ENCODE measurements around the gene IGFBPL1. TPM values are rescaled to one million over a fixed set of nuclear protein-coding genes. Genes with fewer than 3 reads are reported as not detected.

IGFBPL1 gene
- total and polyA plus RNA-seq, 10 donors: not detected

GRCh38 chr9:38360839-38361472 lies 63.3 kb downstream of the IGFBPL1 start:
- WGBS, 5 donors: 67 to 86% (median 82%) methylated on average over 7 of the region's 7 CpGs
- intact Hi-C loops (cut with DNase I; ENCODE audit: low total_unique reads): loop anchor here (10.0 kb wide), 1 partner anchor 446 kb away; no protein-coding TSS in a partner anchor
- TF ChIP-seq POLR2AphosphoS5 (IDR thresholded peaks at IDR 0.05): no peak
- TF ChIP-seq, protein P1, sequence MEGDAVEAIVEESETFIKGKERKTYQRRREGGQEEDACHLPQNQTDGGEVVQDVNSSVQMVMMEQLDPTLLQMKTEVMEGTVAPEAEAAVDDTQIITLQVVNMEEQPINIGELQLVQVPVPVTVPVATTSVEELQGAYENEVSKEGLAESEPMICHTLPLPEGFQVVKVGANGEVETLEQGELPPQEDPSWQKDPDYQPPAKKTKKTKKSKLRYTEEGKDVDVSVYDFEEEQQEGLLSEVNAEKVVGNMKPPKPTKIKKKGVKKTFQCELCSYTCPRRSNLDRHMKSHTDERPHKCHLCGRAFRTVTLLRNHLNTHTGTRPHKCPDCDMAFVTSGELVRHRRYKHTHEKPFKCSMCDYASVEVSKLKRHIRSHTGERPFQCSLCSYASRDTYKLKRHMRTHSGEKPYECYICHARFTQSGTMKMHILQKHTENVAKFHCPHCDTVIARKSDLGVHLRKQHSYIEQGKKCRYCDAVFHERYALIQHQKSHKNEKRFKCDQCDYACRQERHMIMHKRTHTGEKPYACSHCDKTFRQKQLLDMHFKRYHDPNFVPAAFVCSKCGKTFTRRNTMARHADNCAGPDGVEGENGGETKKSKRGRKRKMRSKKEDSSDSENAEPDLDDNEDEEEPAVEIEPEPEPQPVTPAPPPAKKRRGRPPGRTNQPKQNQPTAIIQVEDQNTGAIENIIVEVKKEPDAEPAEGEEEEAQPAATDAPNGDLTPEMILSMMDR (IDR thresholded peaks at IDR 0.05 in 8 of 11, conservative IDR thresholded peaks at IDR 0.05 in 3 of 11): no peak
- TF ChIP-seq POLR2A (IDR thresholded peaks at IDR 0.05): no peak
- Histone ChIP-seq H3K27ac (no peak overlapping the region), H3K4me1 (peaks cover 0 to 11% (median 0%) of the 10 kb centered on the region in 6 donors), H3K4me3 (no peak overlapping the region), H3K27me3 (replicated peaks in 1 of 7) (no peaks in the 10 kb centered on the region), H3K9me3 (no peaks in the 10 kb centered on the region), H3K36me3 (no peaks in the 10 kb centered on the region)
- peak; percentile 22 for DNase-seq

DNA sequence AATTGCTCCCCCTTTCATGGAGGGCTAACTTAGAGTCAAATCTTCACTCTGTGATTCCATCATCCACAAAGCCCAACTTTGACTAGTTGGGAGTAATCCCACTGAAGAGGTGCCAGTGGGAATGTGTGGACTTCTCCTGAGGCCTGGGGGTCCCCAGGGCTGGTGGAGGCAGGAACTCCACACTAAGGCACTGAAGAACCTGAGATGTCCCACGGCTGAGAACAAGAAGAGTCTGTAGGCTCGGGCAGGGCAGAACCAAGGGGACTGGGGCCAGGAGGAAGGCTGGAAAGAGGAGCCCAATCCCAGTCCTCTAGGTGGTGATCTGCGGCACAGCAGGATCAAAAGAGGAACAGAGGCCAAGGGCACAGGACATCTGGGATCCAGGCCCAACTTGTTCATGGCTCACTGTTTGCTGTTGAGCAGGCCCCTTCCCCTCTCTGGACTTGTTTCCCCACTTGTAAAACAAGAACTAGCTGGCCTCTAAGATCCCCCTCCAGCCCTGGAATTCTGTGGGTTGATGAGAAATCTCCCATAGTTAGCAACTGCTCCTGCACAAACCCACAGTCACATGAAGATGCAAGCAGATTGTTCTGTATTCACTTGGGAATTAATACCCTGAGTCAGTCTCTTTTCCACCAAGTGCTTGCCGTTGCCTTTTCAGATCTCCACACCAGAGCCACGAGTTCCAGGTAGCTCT lies 64.4 kb downstream of the IGFBPL1 start:
- H3K27ac ChIP-seq: no peak overlapping the region
- H3K27me3 ChIP-seq (replicated peaks in 1 of 7): no peaks in the 10 kb centered on the region
- 62 to 79% (median 64%) methylated on average over 5 of the region's 5 CpGs for WGBS, 5 donors
- H3K36me3 ChIP-seq: no peaks in the 10 kb centered on the region
- TF ChIP-seq POLR2A (IDR thresholded peaks at IDR 0.05) (no peak), POLR2AphosphoS5 (IDR thresholded peaks at IDR 0.05) (no peak)
- TF ChIP-seq, protein P1 (IDR thresholded peaks at IDR 0.05 in 8 of 11, conservative IDR thresholded peaks at IDR 0.05 in 3 of 11): no peak
- H3K9me3 ChIP-seq: no peaks in the 10 kb centered on the region
- intact Hi-C loops (cut with DNase I; ENCODE audit: low total_unique reads): loop anchor here (10.0 kb wide), 1 partner anchor 445 kb away; no protein-coding TSS in a partner anchor
- H3K4me1 ChIP-seq: peaks cover 0 to 11% (median 0%) of the 10 kb centered on the region in 6 donors
- DNase-seq: no peak
- H3K4me3 ChIP-seq: no peak overlapping the region

DNA sequence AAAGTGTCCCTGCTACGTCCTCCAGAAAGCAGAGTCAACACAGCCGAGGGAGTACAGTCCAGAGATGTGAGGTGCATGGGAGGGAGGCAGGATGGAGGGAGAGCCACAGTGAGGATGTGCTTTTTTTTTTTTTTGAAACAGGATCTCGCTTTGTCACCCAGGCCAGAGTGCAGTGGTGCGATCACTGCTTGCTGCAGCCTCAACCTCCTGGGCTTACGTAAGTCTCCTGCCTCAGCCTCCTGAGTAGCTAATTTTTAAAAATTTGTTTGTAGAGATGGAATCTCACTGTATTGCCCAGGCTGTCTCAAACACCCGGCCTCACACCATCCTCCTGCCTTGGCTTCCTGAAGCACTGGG lies 65.0 kb downstream of the IGFBPL1 start:
- no peak overlapping the region for H3K27ac ChIP-seq
- intact Hi-C loops (cut with DNase I; ENCODE audit: low total_unique reads): no loop called here
- H3K36me3 ChIP-seq: no peaks in the 10 kb centered on the region
- H3K4me3 ChIP-seq: no peak overlapping the region
- peaks cover 0 to 11% (median 0%) of the 10 kb centered on the region in 6 donors for H3K4me1 ChIP-seq
- H3K27me3 ChIP-seq (replicated peaks in 1 of 7): no peaks in the 10 kb centered on the region
- 67 to 89% (median 81%) methylated on average over 6 of the region's 6 CpGs for WGBS, 5 donors
- TF ChIP-seq POLR2A (IDR thresholded peaks at IDR 0.05) (no peak), POLR2AphosphoS5 (IDR thresholded peaks at IDR 0.05) (no peak)
- TF ChIP-seq, protein P1 (IDR thresholded peaks at IDR 0.05 in 8 of 11, conservative IDR thresholded peaks at IDR 0.05 in 3 of 11): no peak
- DNase-seq: no peak
- no peaks in the 10 kb centered on the region for H3K9me3 ChIP-seq

Data from spleen (tissue), 11 donors.